ENCODE results near the gene PTHLH. TPM values are rescaled to one million over a fixed set of nuclear protein-coding genes. Genes with fewer than 3 reads are reported as not detected.

PTHLH gene
- polyA plus RNA-seq, 3 donors = not detected

DNA sequence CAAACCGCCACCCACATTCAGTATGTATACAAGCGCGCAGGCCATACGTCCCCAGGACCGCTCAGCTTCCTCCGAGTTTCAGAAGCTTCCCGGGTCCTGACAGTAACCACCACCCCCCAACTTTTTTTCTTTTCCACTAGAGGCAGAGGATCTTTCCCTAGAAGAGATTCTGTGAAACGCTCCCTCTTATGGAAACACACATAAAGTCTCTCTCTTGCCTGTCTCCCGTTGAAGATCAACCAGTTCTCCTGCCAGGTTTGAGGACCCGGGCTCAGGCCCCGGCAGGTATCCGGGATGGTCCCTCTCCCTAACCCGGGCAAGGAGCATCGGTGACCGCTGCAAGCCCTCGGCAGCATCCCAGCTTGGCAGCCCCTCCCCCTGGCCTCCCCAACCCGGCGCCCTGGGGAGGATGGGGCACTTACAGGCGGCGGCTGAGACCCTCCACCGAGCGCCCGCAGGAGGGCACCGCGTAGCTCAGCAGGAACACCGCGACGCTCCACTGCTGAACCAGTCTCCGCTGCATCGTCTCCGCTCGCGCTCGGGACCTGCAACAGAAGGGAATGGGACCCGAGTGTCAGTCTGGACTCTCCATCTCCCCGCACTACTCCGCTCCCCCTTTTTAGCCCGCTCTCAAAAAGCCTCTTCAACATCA lies 3.4 kb downstream of the PTHLH start:
- Mint-ChIP-seq H3K4me3 (peak overlapping the region; percentile 66 to 91), H3K27me3 (ENCODE audit: low read depth in 3 of 3) (peaks cover 73 to 93% (median 80%) of the 10 kb centered on the region in 3 donors), H3K9me3 (peaks cover 0 to 28% (median 9%) of the 10 kb centered on the region in 7 donors), H3K4me1 (peaks cover 16% of the 10 kb centered on the region), H3K36me3 (peaks cover 4 to 6% of the 10 kb centered on the region in 2 donors), H3K27ac (no peak overlapping the region)
- no peak for DNase-seq
- no peaks in the 10 kb centered on the region for H3K79me2 ChIP-seq (ENCODE audit: insufficient read depth, low read length)
- 5% methylated on average over 37 of the region's 38 CpGs for WGBS (ENCODE audit: insufficient coverage)
- H3K4me2 ChIP-seq (replicated peaks; ENCODE audit: extremely low read depth, low read length, poor library complexity, severe bottlenecking) = peak overlapping the region; percentile 63
- TF ChIP-seq CTCF (IDR thresholded peaks at IDR 0.05) = no peak
- peaks cover 0 to 6% of the 10 kb centered on the region in 2 donors for H3K4me1 ChIP-seq (ENCODE audit: control insufficient read depth in 1 of 2, insufficient read depth in 2 of 2, low read length in 2 of 2)
- H3K9ac ChIP-seq (ENCODE audit: insufficient read depth, low read length, poor library complexity, severe bottlenecking) = no peak overlapping the region
- H3K27ac ChIP-seq (ENCODE audit: low read depth in 1 of 2, low read length in 2 of 2) = no peak overlapping the region
- H3K4me3 ChIP-seq (replicated peaks in 1 of 3; ENCODE audit: low read depth in 2 of 3, low read length in 3 of 3) = peak overlapping the region in 1 of 3 experiments; percentile 49
- H2AFZ ChIP-seq (ENCODE audit: insufficient read depth, low read depth, low read length, poor library complexity, severe bottlenecking) = no peak overlapping the region
- peaks cover 81 to 91% of the 10 kb centered on the region in 2 donors for H3K27me3 ChIP-seq (ENCODE audit: control insufficient read depth in 2 of 2, insufficient read depth in 2 of 2, low read length in 2 of 2)
- H3K36me3 ChIP-seq (replicated peaks in 1 of 2; ENCODE audit: control insufficient read depth in 1 of 2, insufficient read depth in 2 of 2, low read length in 2 of 2) = no peaks in the 10 kb centered on the region
- H3K9me3 ChIP-seq (replicated peaks in 1 of 2; ENCODE audit: control insufficient read depth in 1 of 2, insufficient read depth in 1 of 2, low read length in 2 of 2) = peaks cover 0 to 40% of the 10 kb centered on the region in 2 donors
- intact Hi-C loops (cut with micrococcal nuclease) = no loop called here
- no peaks in the 10 kb centered on the region for H4K20me1 ChIP-seq (ENCODE audit: insufficient read depth, low read length)

DNA sequence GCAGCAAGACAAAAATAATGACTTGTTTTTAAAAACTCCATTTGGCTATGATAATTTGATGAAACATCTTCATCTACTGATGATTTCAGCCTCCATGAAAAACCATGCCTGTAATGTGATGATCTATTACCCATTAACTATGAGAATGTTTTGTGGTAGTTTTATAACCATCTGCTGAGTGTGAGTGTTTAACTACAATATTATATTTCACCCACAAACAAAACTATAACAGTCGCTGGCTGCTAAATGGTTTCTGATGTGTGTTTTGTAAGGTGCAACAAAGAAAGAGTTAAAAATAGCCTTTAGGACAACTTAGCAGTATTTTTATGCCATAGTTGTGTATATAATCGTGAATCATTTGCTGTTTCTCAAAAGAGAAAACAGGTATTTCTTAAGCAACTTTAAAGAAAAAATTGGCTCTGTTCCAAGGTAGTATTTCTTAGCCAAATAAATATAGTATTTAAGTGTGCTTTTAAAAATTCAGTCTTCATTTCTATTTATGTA lies 4.9 kb downstream of the PTHLH start:
- H3K9me3 ChIP-seq (replicated peaks in 1 of 2; ENCODE audit: control insufficient read depth in 1 of 2, insufficient read depth in 1 of 2, low read length in 2 of 2) = peaks cover 0 to 30% of the 10 kb centered on the region in 2 donors
- H3K9ac ChIP-seq (ENCODE audit: insufficient read depth, low read length, poor library complexity, severe bottlenecking) = no peak overlapping the region
- H3K36me3 Mint-ChIP-seq = peaks cover 0 to 6% of the 10 kb centered on the region in 2 donors
- H3K4me3 Mint-ChIP-seq = peak overlapping the region in 1 of 2 donors; percentile 63
- no peak overlapping the region for H3K27ac ChIP-seq (ENCODE audit: low read depth in 1 of 2, low read length in 2 of 2)
- H2AFZ ChIP-seq (ENCODE audit: insufficient read depth, low read depth, low read length, poor library complexity, severe bottlenecking) = no peak overlapping the region
- no peaks in the 10 kb centered on the region for H4K20me1 ChIP-seq (ENCODE audit: insufficient read depth, low read length)
- H3K4me2 ChIP-seq (replicated peaks; ENCODE audit: extremely low read depth, low read length, poor library complexity, severe bottlenecking) = no peak overlapping the region
- H3K79me2 ChIP-seq (ENCODE audit: insufficient read depth, low read length) = no peaks in the 10 kb centered on the region
- intact Hi-C loops (cut with micrococcal nuclease) = no loop called here
- peaks cover 67 to 86% of the 10 kb centered on the region in 2 donors for H3K27me3 ChIP-seq (ENCODE audit: control insufficient read depth in 2 of 2, insufficient read depth in 2 of 2, low read length in 2 of 2)
- peaks cover 16% of the 10 kb centered on the region for H3K4me1 Mint-ChIP-seq
- peaks cover 0 to 30% (median 7%) of the 10 kb centered on the region in 7 donors for H3K9me3 Mint-ChIP-seq
- TF ChIP-seq CTCF (IDR thresholded peaks at IDR 0.05) = no peak
- H3K36me3 ChIP-seq (replicated peaks in 1 of 2; ENCODE audit: control insufficient read depth in 1 of 2, insufficient read depth in 2 of 2, low read length in 2 of 2) = no peaks in the 10 kb centered on the region
- WGBS (ENCODE audit: insufficient coverage) = no CpG with 5 or more reads among the region's 2 CpGs
- H3K4me3 ChIP-seq (replicated peaks in 1 of 3; ENCODE audit: low read depth in 2 of 3, low read length in 3 of 3) = no peak overlapping the region
- H3K27ac Mint-ChIP-seq = no peak overlapping the region
- H3K4me1 ChIP-seq (ENCODE audit: control insufficient read depth in 1 of 2, insufficient read depth in 2 of 2, low read length in 2 of 2) = peaks cover 0 to 6% of the 10 kb centered on the region in 2 donors
- DNase-seq = no peak
- H3K27me3 Mint-ChIP-seq (ENCODE audit: low read depth in 3 of 3) = peaks cover 63 to 91% (median 74%) of the 10 kb centered on the region in 3 donors
